GM12878 (cell line): Measurements from ENCODE around the gene TXNDC15. TPM values are rescaled to one million over a fixed set of nuclear protein-coding genes. Genes with fewer than 3 reads are reported as not detected.

Source experiments
- ATAC-seq: fragments of 200-7000 bp; cut with Tn5 transposase; 3 replicates; pipeline ENCODE4 v1.9.1; 2020; ENCODE audit warnings: mild to moderate bottlenecking, moderate library complexity
- BruUV-seq: library from RNA; stranded (reverse); fragments of 400-500 nt; replicated peaks from 2 replicates; lab custom pipeline; 2021; lab: Mats Ljungman, UMichigan
- CTCF ChIA-PET: fragments of 300-600 bp; sonication (Branson Sonifier 250); formaldehyde crosslinking; extraction: SDS; loops from one replicate; lab custom pipeline; 2021; ENCODE audit warnings: inconsistent platforms; lab: Yijun Ruan, JAX
- POLR2A ChIA-PET: fragments of 350-600 bp; formaldehyde crosslinking; extraction: SDS; loops from one replicate; lab custom pipeline; 2021; ENCODE audit warnings: inconsistent platforms; lab: Charles Lee
- RAD21 ChIA-PET: fragments of 300-600 bp; sonication (Branson Sonifier 250); formaldehyde crosslinking; loops from one replicate; lab custom pipeline; 2023; ENCODE audit warnings: antibody characterized with exemption; ENCODE audit not compliant: unreplicated experiment; lab: Charles Lee
- SMC1A ChIA-PET: fragments of 300-600 bp; sonication (Branson Sonifier 250); formaldehyde crosslinking; loops from one replicate; lab custom pipeline; 2023; ENCODE audit not compliant: unreplicated experiment, uncharacterized antibody; lab: Charles Lee
- DNase-seq: peaks from one replicate; pipeline ENCODE4 v3.0.0-alpha.2; 2011; ENCODE audit warnings: low read depth, low spot score
- FAIRE-seq: peaks from 3 replicates; lab custom pipeline; 2011; peaks lifted over from hg19 to GRCh38; lab: Jason Lieb, UNC
- H2AFZ ChIP-seq: 2 replicates; pipeline ENCODE4 v1.6.0; 2011; ENCODE audit warnings: low read depth, low read length, control low read depth; ENCODE audit not compliant: control insufficient read depth
- H3K27ac ChIP-seq: 2 replicates; pipeline ENCODE4 v1.5.1; 2011; ENCODE audit warnings: control low read depth; ENCODE audit not compliant: control insufficient read depth, insufficient read depth
- H3K27me3 ChIP-seq, 2 experiments: replicated peaks in 1 of 2; 2 replicates each; pipeline versions ENCODE4 v1.6.0 to v1.6.1; 2011; ENCODE audit warnings: low read length in 1 of 2; ENCODE audit not compliant: control insufficient read depth in 2 of 2, insufficient read depth in 2 of 2
- H3K36me3 ChIP-seq, 2 experiments: 2 replicates each; pipeline ENCODE4 v1.5.1; 2011; ENCODE audit warnings: low read length in 1 of 2; ENCODE audit not compliant: control insufficient read depth in 2 of 2, insufficient read depth in 2 of 2
- H3K4me1 ChIP-seq: 2 replicates; pipeline ENCODE4 v1.6.1; 2011; ENCODE audit warnings: mild to moderate bottlenecking, low read length, moderate library complexity, mixed read lengths; ENCODE audit not compliant: control insufficient read depth, insufficient read depth
- H3K4me2 ChIP-seq: 2 replicates; pipeline ENCODE4 v1.6.0; 2011; ENCODE audit warnings: control low read depth; ENCODE audit not compliant: control insufficient read depth, insufficient read depth
- H3K4me3 ChIP-seq: fragments of 200-600 bp; sonication (generic); 2 replicates; pipeline ENCODE4 v1.5.1; 2016
- H3K79me2 ChIP-seq: 2 replicates; pipeline ENCODE4 v1.6.0; 2011; ENCODE audit warnings: low read length; ENCODE audit not compliant: control insufficient read depth, insufficient read depth
- H3K9ac ChIP-seq: 2 replicates; pipeline ENCODE4 v1.8.0; 2011; ENCODE audit warnings: low read length, control low read depth, mixed read lengths; ENCODE audit not compliant: control insufficient read depth, insufficient read depth
- H3K9me3 ChIP-seq: replicated peaks from 3 replicates; pipeline ENCODE4 v1.5.1; 2011; ENCODE audit warnings: mild to moderate bottlenecking, low read length; ENCODE audit not compliant: control insufficient read depth, insufficient read depth
- H4K20me1 ChIP-seq: 2 replicates; pipeline ENCODE4 v1.6.0; 2011; ENCODE audit not compliant: control insufficient read depth, insufficient read depth
- CHD1 ChIP-seq: IDR thresholded peaks from 2 replicates; pipeline ENCODE4 v1.6.1; 2012; ENCODE audit warnings: low read depth, low read length, improper control_type of control experiment
- CREB1 ChIP-seq: IDR thresholded peaks from 2 replicates; pipeline ENCODE4 v1.6.1; 2012; ENCODE audit warnings: low read depth, mild to moderate bottlenecking, inconsistent platforms
- DPF2 ChIP-seq: fragments of 450-650 bp; IDR thresholded peaks from 2 replicates; pipeline ENCODE4 v1.6.1; 2017; ENCODE audit warnings: mild to moderate bottlenecking
- PAX8 ChIP-seq: fragments of 450-650 bp; IDR thresholded peaks from 2 replicates; pipeline ENCODE4 v1.6.1; 2017; ENCODE audit warnings: mild to moderate bottlenecking, moderate library complexity
- SUPT20H ChIP-seq: IDR thresholded peaks from 2 replicates; pipeline ENCODE4 v1.6.1; 2011; ENCODE audit warnings: low read depth, mild to moderate bottlenecking, low read length, moderate library complexity, borderline replicate concordance; ENCODE audit not compliant: control insufficient read depth
- YY1 ChIP-seq: IDR thresholded peaks from 2 replicates; pipeline ENCODE4 v1.6.1; 2011; ENCODE audit warnings: low read depth, mild to moderate bottlenecking, low read length
- WGBS: methylation state at CpG from one replicate; pipeline ENCODE4 v1.1.6; 2016; ENCODE audit warnings: low lambda C conversion rate; ENCODE audit not compliant: insufficient replicate concordance, insufficient coverage; ENCODE audit errors: missing lambda C conversion rate; 5-methylcytosine and 5-hydroxymethylcytosine counted together
- in situ Hi-C: fragments of 300-500 bp; cut with MboI; formaldehyde crosslinking; loops from 9 replicates; pipeline ENCODE4 v1.14.3; 2018; ENCODE audit warnings: mixed read lengths
- intact Hi-C: fragments of 100-400 bp; cut with micrococcal nuclease; formaldehyde crosslinking; loops from one replicate; pipeline ENCODE4 v1.14.2; 2022; ENCODE audit not compliant: unreplicated experiment
- polyA plus RNA-seq, 11 experiments: library from polyadenylated mRNA; depleted of rRNA in 4 of 11; unstranded in 6 of 11; stranded (reverse) in 5 of 11; fragments of >200 nt; fragmentation: Nextera tagmentation in 4 of 11; fragmentation: Illumina TruSeq in 1 of 11; extraction: Ambion mirVana in 4 of 11; extraction: Trizol in 1 of 11; gene quantifications; 1 replicate in 1 of 11; 2 replicates in 10 of 11; pipeline versions ENCODE4 v1.2.1 to v1.2.3, GENCODE V29; 2011 to 2016; ENCODE audit warnings: inconsistent platforms in 2 of 11, missing spikeins in 2 of 11, low read depth in 1 of 11
- total RNA-seq, 4 experiments: library from RNA; depleted of rRNA in 3 of 4; stranded (reverse); fragments of >200 nt in 3 of 4; fragmentation: Illumina TruSeq in 1 of 4; extraction: Trizol in 1 of 4; gene quantifications; 2 replicates each; pipeline versions ENCODE4 v1.2.1 to v1.2.3, GENCODE V29; 2013 to 2021

The TXNDC15 gene
- total and polyA plus RNA-seq, 10 of the 15 experiments (the other 5 are each of a cell fraction or from before 2014, with no cell fraction given): 8.1 to 60.6 (median 38.1) TPM

- Histone ChIP-seq H3K36me3 (peaks cover 11 to 19% of the 10 kb centered on the region in 2 experiments), H3K79me2 (peaks cover 2% of the 10 kb centered on the region), H3K4me1 (peaks cover 7% of the 10 kb centered on the region), H3K4me3 (no peak overlapping the region), H3K4me2 (no peak overlapping the region), H4K20me1 (no peaks in the 10 kb centered on the region)
- no peak for DNase-seq
- CTCF ChIA-PET: interaction anchor here (0.6 to 0.9 kb wide), 2 partner anchors 10 to 1267 kb away, joined by 3 to 4 read pairs; no protein-coding TSS in a partner anchor
- 98% methylated on average over 7 of the region's 7 CpGs for WGBS
- POLR2A ChIA-PET: interaction anchor here (0.6 to 0.7 kb wide), 2 partner anchors 40 to 149 kb away, joined by 3 to 4 read pairs; no protein-coding TSS in a partner anchor
- RAD21 ChIA-PET: no interaction called here
- TF ChIP-seq CHD1 (no peak), SUPT20H (no peak), DPF2 (no peak), CREB1 (no peak), PAX8 (no peak), YY1 (no peak)
- TF ChIP-seq, all 136 proteins: peak for 0
- BruUV-seq: no TSS peak
- Histone ChIP-seq H3K27ac (no peak overlapping the region), H3K9me3 (peaks cover 2% of the 10 kb centered on the region), H3K9ac (no peak overlapping the region), H2AFZ (no peak overlapping the region), H3K27me3 (no peaks in the 10 kb centered on the region)
- no peak for ATAC-seq
- FAIRE-seq: no peak
- SMC1A ChIA-PET: no interaction called here
- intact Hi-C loops: no loop called here
- in situ Hi-C loops: no loop called here
These were observed 19.8 kb downstream of the TXNDC15 start for GRCh38 chr5:134893748-134894505.
